Neural cell (in vitro differentiated cells): ENCODE data around the gene DRD2. TPM values are rescaled to one million over a fixed set of nuclear protein-coding genes. Genes with fewer than 3 reads are reported as not detected.

ENCODE experiments used
- H2AFZ ChIP-seq: fragments of 200-600, 300-800 bp; sonication (generic), shearing (Covaris generic); 2 replicates; pipeline ENCODE4 v1.6.0; 2014; ENCODE audit warnings: low read depth, mild to moderate bottlenecking, antibody characterized with exemption, low read length, moderate library complexity
- H3F3A ChIP-seq: fragments of 200-600 bp; shearing (Covaris generic); 2 replicates; pipeline ENCODE4 v1.6.1; 2016; ENCODE audit warnings: mild to moderate bottlenecking, moderate library complexity, mixed read lengths, antibody characterized with exemption, low read length; ENCODE audit not compliant: insufficient read depth, poor library complexity, severe bottlenecking
- H3K27ac ChIP-seq: fragments of 200-600, 300-800 bp; sonication (generic), shearing (Covaris generic); 2 replicates; pipeline ENCODE4 v1.5.1; 2014; ENCODE audit warnings: mild to moderate bottlenecking, low read length, moderate library complexity
- H3K27me3 ChIP-seq: fragments of 300-800, 200-600 bp; sonication (generic), shearing (Covaris generic); 2 replicates; pipeline ENCODE4 v1.6.0; 2014; ENCODE audit warnings: mild to moderate bottlenecking, low read depth, low read length, moderate library complexity; ENCODE audit not compliant: insufficient read depth
- H3K36me3 ChIP-seq: fragments of 300-800, 200-600 bp; sonication (generic), shearing (Covaris generic); 2 replicates; pipeline ENCODE4 v1.5.1; 2014; ENCODE audit warnings: mild to moderate bottlenecking, antibody characterized with exemption, low read length, moderate library complexity; ENCODE audit not compliant: insufficient read depth
- H3K4me2 ChIP-seq: fragments of 300-800, 200-600 bp; sonication (generic), shearing (Covaris generic); 2 replicates; pipeline ENCODE4 v1.6.0; 2014; ENCODE audit warnings: mild to moderate bottlenecking, low read length
- H3K4me3 ChIP-seq: fragments of 300-800, 200-600 bp; sonication (generic), shearing (Covaris generic); 2 replicates; pipeline ENCODE4 v1.5.1; 2014; ENCODE audit warnings: mild to moderate bottlenecking, low read length, moderate library complexity
- H3K79me2 ChIP-seq: fragments of 200-600 bp; shearing (Covaris generic); replicated peaks from 2 replicates; pipeline ENCODE4 v1.6.0; 2014; ENCODE audit warnings: mild to moderate bottlenecking, low read length, moderate library complexity; ENCODE audit not compliant: insufficient read depth
- H3K9ac ChIP-seq: fragments of 300-800, 200-600 bp; sonication (generic), shearing (Covaris generic); 2 replicates; pipeline ENCODE4 v1.6.1; 2016; ENCODE audit warnings: mild to moderate bottlenecking, low read length, mixed read lengths
- H3K9me2 ChIP-seq: fragments of 200-600 bp; shearing (Covaris generic); 2 replicates; pipeline ENCODE4 v1.6.1; 2016; ENCODE audit warnings: mild to moderate bottlenecking, low read length, mixed read lengths; ENCODE audit not compliant: insufficient read depth
- H3K9me3 ChIP-seq: fragments of 200-600, 300-800 bp; sonication (generic), shearing (Covaris generic); 2 replicates; pipeline ENCODE4 v1.6.1; 2016; ENCODE audit warnings: mild to moderate bottlenecking, mixed run types, low read length, moderate library complexity, mixed read lengths
- H4K20me1 ChIP-seq: fragments of 200-600 bp; shearing (Covaris generic); 2 replicates; pipeline ENCODE4 v1.6.1; 2016; ENCODE audit warnings: mild to moderate bottlenecking, mixed run types; ENCODE audit not compliant: insufficient read depth
- CTCF ChIP-seq: fragments of 450-650 bp; IDR thresholded peaks from 2 replicates; pipeline ENCODE4 v1.5.1; 2014; ENCODE audit warnings: antibody characterized with exemption, mild to moderate bottlenecking, moderate library complexity; ENCODE audit not compliant: poor library complexity, severe bottlenecking
- EP300 ChIP-seq: fragments of 450-650 bp; conservative IDR thresholded peaks from 2 replicates; pipeline ENCODE4 v1.6.1; 2014; ENCODE audit warnings: antibody characterized with exemption, mild to moderate bottlenecking, moderate library complexity; ENCODE audit not compliant: poor library complexity, severe bottlenecking
- EZH2 ChIP-seq: fragments of 200-600, 300-800 bp; shearing (Covaris generic), sonication (generic); IDR thresholded peaks from 2 replicates; pipeline ENCODE4 v1.6.1; 2014; ENCODE audit warnings: antibody characterized with exemption, low read length, borderline replicate concordance, mild to moderate bottlenecking; ENCODE audit not compliant: insufficient read depth, poor library complexity, severe bottlenecking
- MXI1 ChIP-seq: fragments of 450-650 bp; conservative IDR thresholded peaks from 2 replicates; pipeline ENCODE4 v1.6.1; 2014; ENCODE audit warnings: antibody characterized with exemption, mild to moderate bottlenecking; ENCODE audit not compliant: poor library complexity, severe bottlenecking
- POLR2AphosphoS5 ChIP-seq: IDR thresholded peaks from 2 replicates; pipeline ENCODE4 v1.6.1; 2012
- RAD21 ChIP-seq: fragments of 450-650 bp; conservative IDR thresholded peaks from 2 replicates; pipeline ENCODE4 v1.6.1; 2014; ENCODE audit warnings: antibody characterized with exemption, mild to moderate bottlenecking, moderate library complexity
- REST ChIP-seq: IDR thresholded peaks from 2 replicates; pipeline ENCODE4 v1.6.1; 2012; ENCODE audit warnings: borderline replicate concordance
- SMC3 ChIP-seq: fragments of 450-650 bp; conservative IDR thresholded peaks from 2 replicates; pipeline ENCODE4 v1.6.1; 2014; ENCODE audit warnings: antibody characterized with exemption, mild to moderate bottlenecking, moderate library complexity; ENCODE audit not compliant: poor library complexity
- TAF1 ChIP-seq: IDR thresholded peaks from 2 replicates; pipeline ENCODE4 v1.6.1; 2012; ENCODE audit warnings: low read depth
- polyA plus RNA-seq: library from polyadenylated mRNA; depleted of rRNA; stranded (reverse); fragments of >200 nt; gene quantifications from 2 replicates; pipeline ENCODE4 v1.2.3, GENCODE V29; 2014

Gene DRD2
- polyA plus RNA-seq, 1 donor from 2014 or later, result 0.24 TPM

GRCh38 chr11:113375402-113375801 lies 99.8 kb downstream of the DRD2 start:
- H3K9ac ChIP-seq, result no peak overlapping the region
- H3F3A ChIP-seq, result no peaks in the 10 kb centered on the region
- no peaks in the 10 kb centered on the region for H3K36me3 ChIP-seq
- H3K27me3 ChIP-seq, result no peaks in the 10 kb centered on the region
- no peak overlapping the region for H2AFZ ChIP-seq
- no peaks in the 10 kb centered on the region for H3K9me2 ChIP-seq
- H3K9me3 ChIP-seq, result no peaks in the 10 kb centered on the region
- no peak overlapping the region for H3K27ac ChIP-seq
- TF ChIP-seq MXI1, result no peak
- TF ChIP-seq EZH2, result no peak
- TF ChIP-seq CTCF, result no peak
- TF ChIP-seq EP300, result no peak
- TF ChIP-seq POLR2AphosphoS5, result no peak
- TF ChIP-seq REST, result no peak
- TF ChIP-seq SMC3, result no peak
- no peak for TF ChIP-seq TAF1
- no peak for TF ChIP-seq RAD21
- no peak overlapping the region for H3K4me2 ChIP-seq
- H3K79me2 ChIP-seq, result no peaks in the 10 kb centered on the region
- H4K20me1 ChIP-seq, result no peaks in the 10 kb centered on the region
- H3K4me3 ChIP-seq, result no peak overlapping the region

GRCh38 chr11:113373981-113374560 lies 101.1 kb downstream of the DRD2 start:
- Histone ChIP-seq H4K20me1 (no peaks in the 10 kb centered on the region), H3K4me2 (no peak overlapping the region), H3K27me3 (no peaks in the 10 kb centered on the region), H3K9me2 (no peaks in the 10 kb centered on the region), H3K9ac (no peak overlapping the region), H3K79me2 (no peaks in the 10 kb centered on the region), H3K9me3 (no peaks in the 10 kb centered on the region), H3K27ac (no peak overlapping the region), H3K4me3 (no peak overlapping the region), H2AFZ (no peak overlapping the region), H3F3A (no peaks in the 10 kb centered on the region), H3K36me3 (no peaks in the 10 kb centered on the region)
- no peak for TF ChIP-seq MXI1
- no peak for TF ChIP-seq EP300
- no peak for TF ChIP-seq CTCF
- TF ChIP-seq RAD21, result no peak
- no peak for TF ChIP-seq EZH2
- no peak for TF ChIP-seq SMC3
- no peak for TF ChIP-seq REST
- TF ChIP-seq POLR2AphosphoS5, result no peak
- no peak for TF ChIP-seq TAF1
